ENCODE measurements around the gene LUC7L3. TPM values are rescaled to one million over a fixed set of nuclear protein-coding genes. Genes with fewer than 3 reads are reported as not detected.

The LUC7L3 gene
- total and polyA plus RNA-seq, 8 donors: 76.1 to 831 (median 643) TPM

- no peak for DNase-seq
- Histone ChIP-seq H3K9me3 (no peaks in the 10 kb centered on the region), H3K27me3 (peaks cover 0 to 17% of the 10 kb centered on the region in 2 donors), H3K4me1 (no peaks in the 10 kb centered on the region), H3K36me3 (no peaks in the 10 kb centered on the region), H3K27ac (no peak overlapping the region), H3K4me3 (no peak overlapping the region)
- no peak for ATAC-seq
- intact Hi-C loops (cut with DNase I): no loop called here
- TF ChIP-seq CTCF (IDR thresholded peaks at IDR 0.05): no peak
Measured at GRCh38 chr17:50778988-50779387, 59.6 kb downstream of the LUC7L3 start.

DNA sequence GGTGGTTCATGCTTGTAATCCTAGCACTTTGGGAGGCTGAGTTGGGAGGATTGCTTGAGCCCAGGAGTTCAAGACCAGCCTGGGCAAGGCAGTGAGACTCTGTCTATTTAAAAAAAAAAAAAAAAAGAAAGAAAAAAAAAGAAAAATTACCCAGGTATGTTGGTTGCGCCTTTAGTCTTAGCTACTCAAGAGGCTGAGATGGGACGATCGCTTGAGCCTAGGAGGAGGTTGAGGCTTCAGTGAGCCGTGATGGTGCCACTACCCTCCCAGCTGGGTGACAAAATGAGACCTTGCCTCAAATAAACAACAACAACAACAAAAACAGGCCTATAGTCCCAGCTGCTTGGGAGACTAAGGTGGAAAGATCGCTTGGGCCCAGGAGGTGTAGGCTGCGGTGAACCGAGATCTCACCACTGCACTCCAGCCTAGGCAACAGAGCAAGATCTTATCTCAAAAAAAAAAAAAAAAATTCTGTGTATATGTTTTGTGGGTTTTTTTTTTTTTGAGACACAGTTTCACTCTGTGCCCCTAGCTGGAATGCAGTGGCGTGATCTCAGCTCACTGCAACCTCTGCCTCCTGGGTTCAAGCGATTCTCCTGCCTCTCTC lies 60.4 kb downstream of the LUC7L3 start:
- no peaks in the 10 kb centered on the region for H3K4me1 ChIP-seq
- H3K27ac ChIP-seq: no peak overlapping the region
- ATAC-seq (no peak), DNase-seq (no peak)
- no peak overlapping the region for H3K4me3 ChIP-seq
- H3K27me3 ChIP-seq: peaks cover 0 to 17% of the 10 kb centered on the region in 2 donors
- TF ChIP-seq CTCF (IDR thresholded peaks at IDR 0.05): no peak
- intact Hi-C loops (cut with DNase I): loop anchor here in 1 of 2 donors (5.0 kb wide), 1 partner anchor 62 kb away; no protein-coding TSS in a partner anchor
- H3K36me3 ChIP-seq: no peaks in the 10 kb centered on the region
- H3K9me3 ChIP-seq: no peaks in the 10 kb centered on the region

- intact Hi-C loops (cut with DNase I): loop anchor here in 1 of 2 donors (5.0 kb wide), 1 partner anchor 61 kb away; no protein-coding TSS in a partner anchor
- Histone ChIP-seq H3K27ac (no peak overlapping the region), H3K36me3 (no peaks in the 10 kb centered on the region), H3K4me1 (no peaks in the 10 kb centered on the region), H3K4me3 (no peak overlapping the region), H3K27me3 (peaks cover 0 to 17% of the 10 kb centered on the region in 2 donors), H3K9me3 (no peaks in the 10 kb centered on the region)
- DNase-seq: peak in 2 of 4 donors; percentile 43 to 79
- ATAC-seq: no peak
- no peak for TF ChIP-seq CTCF (IDR thresholded peaks at IDR 0.05)
Measured at GRCh38 chr17:50781167-50781566, 61.8 kb downstream of the LUC7L3 start.

DNA sequence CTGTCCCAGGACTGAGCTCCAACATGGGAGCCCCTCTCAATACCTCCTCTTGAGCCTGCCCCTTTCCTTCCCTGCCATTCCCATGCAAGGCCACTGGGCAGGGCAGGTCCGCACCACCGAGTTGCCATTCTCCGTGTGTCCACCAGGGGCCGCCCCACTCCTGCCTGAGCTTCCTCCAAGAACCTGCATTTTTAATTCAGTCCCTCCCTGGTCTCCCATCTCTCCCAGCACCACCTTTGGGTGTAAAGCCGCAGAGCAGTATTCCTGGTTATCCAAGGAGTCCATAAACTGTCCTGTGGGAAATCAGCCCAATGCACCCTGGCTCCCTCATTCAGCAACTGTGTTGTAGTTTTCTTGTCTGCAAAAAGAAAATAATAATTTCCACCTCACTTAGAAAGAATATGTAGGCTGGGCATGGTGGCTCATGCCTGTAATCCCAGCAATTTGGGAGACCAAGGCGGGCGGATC lies 63.8 kb downstream of the LUC7L3 start:
- Histone ChIP-seq H3K36me3 (no peaks in the 10 kb centered on the region), H3K27ac (no peak overlapping the region), H3K4me3 (no peak overlapping the region), H3K27me3 (peaks cover 0 to 17% of the 10 kb centered on the region in 2 donors), H3K9me3 (no peaks in the 10 kb centered on the region), H3K4me1 (no peaks in the 10 kb centered on the region)
- DNase-seq (peak; percentile 70 to 96 (median 86)), ATAC-seq (peak; percentile 98)
- TF ChIP-seq CTCF (IDR thresholded peaks at IDR 0.05): peak; percentile 97 to 98
- intact Hi-C loops (cut with DNase I): loop anchor here in 1 of 2 donors (5.0 kb wide), 1 partner anchor 59 kb away; no protein-coding TSS in a partner anchor

DNA sequence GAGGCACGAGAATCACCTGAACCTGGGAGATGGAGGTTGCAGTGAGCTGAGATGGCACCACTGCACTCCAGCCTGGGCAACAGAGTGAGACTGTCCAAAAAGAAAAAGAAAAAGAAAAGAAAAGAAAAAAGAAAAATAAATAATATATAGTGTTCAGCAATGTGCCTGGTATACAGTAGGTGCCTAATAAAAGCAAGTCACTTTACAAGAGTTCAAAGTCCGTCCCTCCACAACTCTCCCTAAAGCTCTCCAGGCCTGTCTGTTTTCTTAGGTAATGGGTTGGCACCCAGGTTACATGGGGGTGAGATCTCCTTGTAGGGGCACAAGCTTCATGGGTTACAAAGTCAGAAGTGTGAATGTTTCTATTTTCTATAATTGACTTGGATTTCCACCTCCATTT lies 64.5 kb downstream of the LUC7L3 start:
- Histone ChIP-seq H3K36me3 (no peaks in the 10 kb centered on the region), H3K4me1 (no peaks in the 10 kb centered on the region), H3K27me3 (peaks cover 0 to 17% of the 10 kb centered on the region in 2 donors), H3K9me3 (no peaks in the 10 kb centered on the region), H3K27ac (no peak overlapping the region), H3K4me3 (no peak overlapping the region)
- intact Hi-C loops (cut with DNase I): loop anchor here in 1 of 2 donors (5.0 kb wide), 1 partner anchor 58 kb away; no protein-coding TSS in a partner anchor
- DNase-seq (no peak), ATAC-seq (no peak)
- no peak for TF ChIP-seq CTCF (IDR thresholded peaks at IDR 0.05)
